Breast epithelium (tissue), 3 donors: ENCODE measurements around the gene MAP4.
"Not testable (repeated sequence)": the region's sequence is repeated elsewhere in the genome, so short reads cannot be mapped to it uniquely, and the experiment has no call there.

Experiments used
- POLR2A ChIP-seq: fragments of 450-650 bp; IDR thresholded peaks from one replicate; pipeline ENCODE4 v1.6.1; 2016; ENCODE audit warnings: antibody characterized with exemption, mild to moderate bottlenecking, moderate library complexity
- POLR2AphosphoS5 ChIP-seq, 3 donors: sonication (generic); formaldehyde crosslinking; IDR thresholded peaks; one replicate each; pipeline ENCODE4 v1.6.1; 2017; ENCODE audit warnings: antibody characterized with exemption in 3 of 3
- TF ChIP-seq, protein P1 (sequence below), 3 donors: fragments of 450-650 bp; IDR thresholded peaks; one replicate each; pipeline ENCODE4 v1.5.1; 2016 to 2017; ENCODE audit warnings: antibody characterized with exemption in 3 of 3, mild to moderate bottlenecking in 3 of 3, moderate library complexity in 3 of 3

DNA sequence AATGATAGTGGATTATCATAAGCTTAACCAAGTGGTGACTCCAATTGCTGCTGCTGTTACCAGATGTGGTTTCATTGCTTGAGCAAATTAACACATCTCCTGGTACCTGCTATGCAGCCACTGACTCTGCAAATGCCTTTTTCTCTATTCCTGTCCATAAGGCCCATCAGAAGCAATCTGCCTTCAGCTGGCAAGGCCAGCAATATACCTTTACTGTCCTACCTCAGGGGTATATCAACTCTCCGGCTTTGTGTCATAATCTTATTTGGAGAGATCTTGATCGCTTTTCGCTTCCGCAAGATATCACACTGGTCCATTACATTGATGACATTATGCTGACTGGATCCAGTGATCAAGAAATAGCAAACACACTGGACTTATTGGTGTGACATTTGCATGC is 9.4 kb downstream of the MAP4 start:
- TF ChIP-seq, protein P1, sequence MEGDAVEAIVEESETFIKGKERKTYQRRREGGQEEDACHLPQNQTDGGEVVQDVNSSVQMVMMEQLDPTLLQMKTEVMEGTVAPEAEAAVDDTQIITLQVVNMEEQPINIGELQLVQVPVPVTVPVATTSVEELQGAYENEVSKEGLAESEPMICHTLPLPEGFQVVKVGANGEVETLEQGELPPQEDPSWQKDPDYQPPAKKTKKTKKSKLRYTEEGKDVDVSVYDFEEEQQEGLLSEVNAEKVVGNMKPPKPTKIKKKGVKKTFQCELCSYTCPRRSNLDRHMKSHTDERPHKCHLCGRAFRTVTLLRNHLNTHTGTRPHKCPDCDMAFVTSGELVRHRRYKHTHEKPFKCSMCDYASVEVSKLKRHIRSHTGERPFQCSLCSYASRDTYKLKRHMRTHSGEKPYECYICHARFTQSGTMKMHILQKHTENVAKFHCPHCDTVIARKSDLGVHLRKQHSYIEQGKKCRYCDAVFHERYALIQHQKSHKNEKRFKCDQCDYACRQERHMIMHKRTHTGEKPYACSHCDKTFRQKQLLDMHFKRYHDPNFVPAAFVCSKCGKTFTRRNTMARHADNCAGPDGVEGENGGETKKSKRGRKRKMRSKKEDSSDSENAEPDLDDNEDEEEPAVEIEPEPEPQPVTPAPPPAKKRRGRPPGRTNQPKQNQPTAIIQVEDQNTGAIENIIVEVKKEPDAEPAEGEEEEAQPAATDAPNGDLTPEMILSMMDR (IDR thresholded peaks at IDR 0.05): not testable (repeated sequence)
- TF ChIP-seq POLR2A; POLR2AphosphoS5 (IDR thresholded peaks at IDR 0.05): not testable (repeated sequence)
